Choroid plexus epithelial cell (primary cell): ENCODE results near the gene PSMC4.
"Not testable (repeated sequence)": the region's sequence is repeated elsewhere in the genome, so short reads cannot be mapped to it uniquely, and the experiment has no call there.

Experiments
- DNase-seq: peaks from one replicate; pipeline ENCODE4 v3.0.0-alpha.2; 2010; ENCODE audit warnings: low read depth
- H3K4me3 ChIP-seq: 2 replicates; pipeline ENCODE4 v1.5.1; 2011; ENCODE audit warnings: low read depth, mild to moderate bottlenecking, control low read depth, low read length, moderate library complexity
- TF ChIP-seq, protein P1 (sequence below): conservative IDR thresholded peaks from 2 replicates; pipeline ENCODE4 v1.5.1; 2011; ENCODE audit warnings: low read depth, mild to moderate bottlenecking, control low read depth, inconsistent platforms, low read length, moderate library complexity

PSMC4 gene

DNA sequence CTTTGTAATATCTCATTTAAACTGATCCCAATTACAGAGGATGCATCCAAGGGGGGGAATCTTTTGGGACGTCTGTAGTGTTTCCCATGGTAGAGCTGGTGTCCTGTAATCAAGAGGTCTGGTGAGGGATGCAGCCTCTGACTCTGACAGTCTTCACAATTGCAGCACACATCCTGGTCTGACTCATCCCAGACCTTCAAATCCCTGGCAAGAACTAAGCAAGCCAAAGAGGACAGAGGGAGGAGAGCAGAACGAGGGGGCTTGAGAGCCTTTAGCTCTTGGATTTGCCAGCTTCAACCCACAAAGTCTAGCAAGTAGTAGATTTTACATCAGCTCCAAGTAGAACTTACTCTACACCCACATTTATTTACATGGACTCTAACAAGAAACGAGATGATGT, 19.3 kb upstream of the PSMC4 start:
- peak; percentile 82 for DNase-seq
- H3K4me3 ChIP-seq, result no peak overlapping the region
- TF ChIP-seq, protein P1, sequence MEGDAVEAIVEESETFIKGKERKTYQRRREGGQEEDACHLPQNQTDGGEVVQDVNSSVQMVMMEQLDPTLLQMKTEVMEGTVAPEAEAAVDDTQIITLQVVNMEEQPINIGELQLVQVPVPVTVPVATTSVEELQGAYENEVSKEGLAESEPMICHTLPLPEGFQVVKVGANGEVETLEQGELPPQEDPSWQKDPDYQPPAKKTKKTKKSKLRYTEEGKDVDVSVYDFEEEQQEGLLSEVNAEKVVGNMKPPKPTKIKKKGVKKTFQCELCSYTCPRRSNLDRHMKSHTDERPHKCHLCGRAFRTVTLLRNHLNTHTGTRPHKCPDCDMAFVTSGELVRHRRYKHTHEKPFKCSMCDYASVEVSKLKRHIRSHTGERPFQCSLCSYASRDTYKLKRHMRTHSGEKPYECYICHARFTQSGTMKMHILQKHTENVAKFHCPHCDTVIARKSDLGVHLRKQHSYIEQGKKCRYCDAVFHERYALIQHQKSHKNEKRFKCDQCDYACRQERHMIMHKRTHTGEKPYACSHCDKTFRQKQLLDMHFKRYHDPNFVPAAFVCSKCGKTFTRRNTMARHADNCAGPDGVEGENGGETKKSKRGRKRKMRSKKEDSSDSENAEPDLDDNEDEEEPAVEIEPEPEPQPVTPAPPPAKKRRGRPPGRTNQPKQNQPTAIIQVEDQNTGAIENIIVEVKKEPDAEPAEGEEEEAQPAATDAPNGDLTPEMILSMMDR, result no peak

DNA sequence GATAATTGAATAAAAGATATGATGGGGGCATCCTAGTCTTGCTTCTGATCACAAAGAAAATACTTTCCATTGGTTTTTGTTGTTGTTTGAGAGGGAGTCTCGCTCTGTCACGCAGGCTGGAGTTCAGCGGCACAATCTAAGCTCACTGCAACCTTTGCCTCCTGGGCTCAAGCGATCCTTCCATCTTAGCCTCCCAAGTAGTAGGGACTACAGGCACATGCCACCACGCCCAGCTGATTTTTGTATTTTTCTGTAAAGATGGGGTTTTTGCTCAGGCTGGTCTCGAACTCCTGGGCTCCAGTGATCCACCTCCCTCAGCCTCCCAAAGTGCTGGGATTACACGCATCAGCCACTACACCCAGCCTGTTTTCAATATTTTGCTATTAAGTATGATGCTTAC, 17.1 kb upstream of the PSMC4 start:
- no peak for DNase-seq
- TF ChIP-seq, protein P1, result no peak
- no peak overlapping the region for H3K4me3 ChIP-seq

DNA sequence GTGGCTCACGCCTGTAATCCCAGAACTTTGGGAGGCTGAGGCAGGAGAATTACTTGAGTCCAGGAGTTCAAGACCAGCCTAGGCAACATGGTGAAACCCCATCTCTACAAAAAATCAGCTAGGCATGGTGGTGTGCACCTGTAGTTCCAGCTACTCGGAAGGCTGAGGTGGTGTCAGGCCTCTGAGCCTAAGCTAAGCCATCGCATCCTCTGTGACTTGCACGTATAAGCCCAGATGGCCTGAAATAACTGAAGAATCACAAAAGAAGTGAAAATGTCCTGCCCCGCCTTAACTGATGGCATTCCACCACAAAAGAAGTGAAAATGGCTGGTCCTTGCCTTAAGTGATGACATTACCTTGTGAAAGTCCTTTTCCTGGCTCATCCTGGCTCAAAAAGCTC, 13.1 kb upstream of the PSMC4 start:
- H3K4me3 ChIP-seq, DNase-seq: not testable (repeated sequence)

DNA sequence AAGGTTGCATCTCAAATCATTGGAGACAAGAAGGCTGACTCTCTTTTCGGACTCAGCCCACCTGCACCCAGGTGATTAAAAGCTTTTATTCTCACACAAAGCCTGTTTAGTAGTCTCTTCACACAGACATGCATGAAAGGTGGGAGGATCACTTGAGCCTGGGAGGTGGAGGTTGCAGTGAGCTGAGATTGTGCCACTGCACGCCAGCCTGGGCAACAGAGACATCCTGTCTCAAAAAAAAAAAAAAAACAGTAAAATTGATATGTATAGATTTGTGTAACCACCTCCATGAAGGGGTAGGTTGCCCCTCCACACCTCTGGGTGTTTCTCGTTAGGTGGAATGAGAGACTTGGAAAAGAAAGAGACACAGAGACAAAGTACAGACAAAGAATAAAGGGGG, 12.0 kb upstream of the PSMC4 start:
- DNase-seq, H3K4me3 ChIP-seq: not testable (repeated sequence)

DNA sequence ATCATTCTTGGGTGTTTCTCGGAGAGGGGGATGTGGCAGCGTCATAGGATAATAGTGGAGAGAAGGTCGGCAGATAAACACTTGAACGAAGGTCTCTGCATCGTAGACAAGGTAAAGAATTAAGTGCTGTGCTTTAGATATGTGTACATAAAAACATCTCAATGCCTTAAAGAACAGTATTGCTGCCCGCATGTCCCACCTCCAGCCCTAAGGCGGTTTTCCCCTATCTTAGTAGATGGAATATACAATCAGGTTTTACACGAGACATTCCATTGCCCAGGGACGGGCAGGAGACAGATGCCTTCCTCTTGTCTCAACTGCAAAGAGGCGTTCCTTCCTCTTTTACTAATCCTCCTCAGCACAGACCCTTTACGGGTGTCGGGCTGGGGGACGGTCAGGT, 11.6 kb upstream of the PSMC4 start:
- DNase-seq, H3K4me3 ChIP-seq: not testable (repeated sequence)

DNA sequence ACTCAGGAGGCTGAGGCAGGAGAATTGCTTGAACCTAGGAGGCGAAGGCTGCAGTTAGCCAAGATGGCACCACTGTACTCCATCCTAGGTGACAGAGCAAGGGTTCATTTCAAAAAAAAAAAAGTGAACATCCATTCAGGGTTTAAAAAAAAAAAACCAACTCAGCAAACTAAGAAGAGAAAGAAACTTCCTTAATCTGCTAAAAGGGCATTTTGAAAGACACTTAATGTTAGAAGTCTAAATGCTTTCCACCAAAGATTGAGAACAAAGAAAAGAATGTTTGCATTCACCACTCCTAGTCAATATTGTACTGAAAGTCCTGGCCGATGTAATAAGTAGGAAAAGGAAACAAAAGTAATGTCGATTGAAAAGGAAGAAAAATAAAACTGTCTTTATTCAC, 7.1 kb upstream of the PSMC4 start:
- H3K4me3 ChIP-seq, result no peak overlapping the region
- no peak for DNase-seq
- TF ChIP-seq, protein P1, result no peak

DNA sequence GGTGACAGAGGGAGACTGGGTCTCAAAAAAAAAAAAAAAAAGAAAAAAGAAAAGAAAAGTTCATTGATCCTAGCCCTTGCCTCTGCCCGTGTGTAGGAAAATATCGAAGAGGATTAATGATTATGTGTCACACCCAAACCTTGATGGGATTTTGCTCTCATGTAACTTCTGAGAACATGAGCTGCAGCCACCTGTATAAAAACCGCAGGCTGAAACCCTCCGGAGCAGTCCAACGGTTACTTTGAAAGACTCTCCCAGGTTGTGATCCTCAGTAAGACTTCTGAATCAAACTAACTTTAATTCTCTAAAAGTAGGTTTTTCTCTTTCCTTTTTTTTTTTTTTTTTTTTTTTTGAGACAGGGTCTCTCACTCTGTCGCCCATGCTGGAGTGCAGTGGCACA, 4.3 kb upstream of the PSMC4 start:
- no peak overlapping the region for H3K4me3 ChIP-seq
- DNase-seq, result no peak
- TF ChIP-seq, protein P1, result no peak

DNA sequence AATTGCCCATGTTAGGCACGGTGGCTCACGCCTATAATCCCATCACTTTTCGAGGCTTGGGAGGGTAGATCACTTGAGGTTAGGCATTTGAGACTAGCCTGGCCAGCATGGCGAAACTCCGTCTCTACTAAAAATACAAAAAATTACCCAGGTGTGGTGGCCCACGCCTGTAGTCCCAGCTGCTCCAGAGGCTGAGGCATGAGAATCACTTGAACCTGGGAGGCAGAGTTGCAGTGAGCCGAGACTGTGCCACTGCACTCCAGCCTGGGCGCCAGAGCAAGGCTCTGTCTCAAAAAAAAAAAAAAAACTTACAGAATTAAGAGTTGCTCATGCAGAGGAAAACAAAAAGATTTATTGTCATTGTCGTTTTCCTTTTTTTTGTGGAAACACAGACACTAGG, 3.4 kb upstream of the PSMC4 start:
- H3K4me3 ChIP-seq, result no peak overlapping the region
- TF ChIP-seq, protein P1, result no peak
- DNase-seq, result no peak

DNA sequence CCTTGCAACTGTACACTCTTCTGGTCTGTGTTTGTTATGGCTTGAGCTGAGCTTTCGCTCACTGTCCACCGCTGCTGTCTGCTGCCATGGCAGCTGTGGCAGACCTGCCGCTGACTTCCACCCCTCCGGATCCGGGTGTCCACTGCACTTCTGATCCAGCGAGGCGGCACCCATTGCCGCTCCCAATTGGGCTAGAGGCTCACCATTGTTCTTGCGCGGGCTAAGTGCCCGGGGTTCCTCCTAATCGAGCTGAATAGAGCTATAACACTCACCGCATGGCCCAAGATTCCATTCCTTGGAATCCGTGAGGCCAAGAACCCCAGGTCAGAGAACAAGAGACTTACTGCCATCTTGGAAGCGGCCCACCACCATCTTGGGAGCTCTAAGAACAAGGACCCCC, 2.2 kb upstream of the PSMC4 start:
- no peak overlapping the region for H3K4me3 ChIP-seq
- DNase-seq, result no peak
- TF ChIP-seq, protein P1, result no peak
